ENCODE results near the gene GREB1L. TPM values are rescaled to one million over a fixed set of nuclear protein-coding genes. Genes with fewer than 3 reads are reported as not detected.

Gene GREB1L
- total and polyA plus RNA-seq, 9 of the 15 experiments (the other 6 are each of a cell fraction or from before 2014, with no cell fraction given) = 0.03 TPM; not detected in 8

DNA sequence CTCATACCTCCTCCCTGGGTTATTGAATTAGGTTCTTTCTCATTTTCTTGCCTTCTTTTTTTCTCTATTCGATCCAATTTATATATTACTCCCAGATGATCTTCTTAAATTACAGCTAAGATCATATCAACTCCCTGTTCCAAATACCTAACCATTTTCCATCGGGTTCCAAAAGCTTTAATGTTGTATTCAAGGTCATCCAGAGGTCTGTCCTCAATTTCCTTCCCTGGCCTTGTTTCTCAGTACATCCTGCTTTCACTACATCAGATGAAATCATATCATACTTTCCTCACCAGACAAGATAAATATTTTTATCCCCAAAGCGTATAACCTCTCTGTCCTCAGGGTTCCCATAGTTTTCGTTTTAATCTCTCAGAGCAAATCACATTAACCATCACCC lies 36.3 kb upstream of the GREB1L start:
- intact Hi-C loops (cut with micrococcal nuclease) (no loop called here), in situ Hi-C loops (cut with MboI) (loop anchor here (10.0 kb wide), 1 partner anchor 239 kb away; no protein-coding TSS in a partner anchor)
- Histone ChIP-seq H3K4me3 (no peak overlapping the region), H3K36me3 (ENCODE audit: control insufficient read depth, insufficient read depth, low read length) (no peaks in the 10 kb centered on the region), H4K20me1 (replicated peaks; ENCODE audit: control insufficient read depth, insufficient read depth, low read length) (no peaks in the 10 kb centered on the region; the same call in 1 of the 2 replicates), H3K27ac (ENCODE audit: extremely low read depth, low read depth, low read length) (no peak overlapping the region), H2AFZ (ENCODE audit: low read depth, low read length) (no peak overlapping the region), H3K27me3 (ENCODE audit: control insufficient read depth in 2 of 2, insufficient read depth in 2 of 2, low read length in 2 of 2) (peaks cover 4 to 7% of the 10 kb centered on the region in 2 experiments; a peak in 4 of 5 replicates), H3K79me2 (ENCODE audit: control insufficient read depth, insufficient read depth, low read length) (no peaks in the 10 kb centered on the region), H3K9ac (ENCODE audit: insufficient read depth in 1 of 2, low read depth in 2 of 2, low read length in 2 of 2) (no peak overlapping the region), H3K4me2 (ENCODE audit: insufficient read depth, low read length) (no peak overlapping the region), H3K9me3 (replicated peaks; ENCODE audit: control insufficient read depth, insufficient read depth, low read depth, low read length) (no peaks in the 10 kb centered on the region), H3K9me1 (ENCODE audit: control insufficient read depth, insufficient read depth, low read length) (no peaks in the 10 kb centered on the region), H3K4me1 (replicated peaks in 1 of 2; ENCODE audit: control insufficient read depth in 2 of 2, insufficient read depth in 2 of 2, low read length in 2 of 2) (no peaks in the 10 kb centered on the region)
- ATAC-seq (no peak), FAIRE-seq (no peak), DNase-seq (ENCODE audit: extremely low read depth in 1 of 4, low spot score in 3 of 4) (no peak)
- ChIA-PET POLR2A (no interaction called here), CTCF (ENCODE audit: low intra/inter-chr PET ratio) (no interaction called here)
- 0% methylated on average over 4 of the region's 4 CpGs for WGBS (ENCODE audit: insufficient coverage, low coverage, missing lambda C conversion rate)
- no TSS peak for BruUV-seq (replicated peaks)
- TF ChIP-seq ZFP1 (CRISPR knock-in tag; IDR thresholded peaks at IDR 0.05) (no peak), ZNF707 (CRISPR knock-in tag; conservative IDR thresholded peaks at IDR 0.05) (no peak), DDX20 (tag; IDR thresholded peaks at IDR 0.05; ENCODE audit: low read depth) (no peak), THRAP3 (IDR thresholded peaks at IDR 0.05; ENCODE audit: borderline replicate concordance) (no peak), TRIM24 (IDR thresholded peaks at IDR 0.05) (no peak), ADNP (tag; IDR thresholded peaks at IDR 0.05) (no peak), ZNF717 (CRISPR knock-in tag; IDR thresholded peaks at IDR 0.05) (no peak), SP2 (IDR thresholded peaks at IDR 0.05; ENCODE audit: extremely low read depth, low read depth, low read length, poor library complexity, severe bottlenecking) (no peak), ZC3H11A (IDR thresholded peaks at IDR 0.05; ENCODE audit: low read depth, low read length) (no peak), ZBTB1 (CRISPR knock-in tag; IDR thresholded peaks at IDR 0.05; ENCODE audit: borderline replicate concordance, low read depth) (no peak), ZZZ3 (IDR thresholded peaks at IDR 0.05) (no peak)
- TF ChIP-seq, protein P1, sequence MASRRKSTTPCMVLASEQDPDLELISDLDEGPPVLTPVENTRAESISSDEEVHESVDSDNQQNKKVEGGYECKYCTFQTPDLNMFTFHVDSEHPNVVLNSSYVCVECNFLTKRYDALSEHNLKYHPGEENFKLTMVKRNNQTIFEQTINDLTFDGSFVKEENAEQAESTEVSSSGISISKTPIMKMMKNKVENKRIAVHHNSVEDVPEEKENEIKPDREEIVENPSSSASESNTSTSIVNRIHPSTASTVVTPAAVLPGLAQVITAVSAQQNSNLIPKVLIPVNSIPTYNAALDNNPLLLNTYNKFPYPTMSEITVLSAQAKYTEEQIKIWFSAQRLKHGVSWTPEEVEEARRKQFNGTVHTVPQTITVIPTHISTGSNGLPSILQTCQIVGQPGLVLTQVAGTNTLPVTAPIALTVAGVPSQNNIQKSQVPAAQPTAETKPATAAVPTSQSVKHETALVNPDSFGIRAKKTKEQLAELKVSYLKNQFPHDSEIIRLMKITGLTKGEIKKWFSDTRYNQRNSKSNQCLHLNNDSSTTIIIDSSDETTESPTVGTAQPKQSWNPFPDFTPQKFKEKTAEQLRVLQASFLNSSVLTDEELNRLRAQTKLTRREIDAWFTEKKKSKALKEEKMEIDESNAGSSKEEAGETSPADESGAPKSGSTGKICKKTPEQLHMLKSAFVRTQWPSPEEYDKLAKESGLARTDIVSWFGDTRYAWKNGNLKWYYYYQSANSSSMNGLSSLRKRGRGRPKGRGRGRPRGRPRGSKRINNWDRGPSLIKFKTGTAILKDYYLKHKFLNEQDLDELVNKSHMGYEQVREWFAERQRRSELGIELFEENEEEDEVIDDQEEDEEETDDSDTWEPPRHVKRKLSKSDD (conservative IDR thresholded peaks at IDR 0.05; ENCODE audit: low read length) = no peak
- TF ChIP-seq, protein P2, sequence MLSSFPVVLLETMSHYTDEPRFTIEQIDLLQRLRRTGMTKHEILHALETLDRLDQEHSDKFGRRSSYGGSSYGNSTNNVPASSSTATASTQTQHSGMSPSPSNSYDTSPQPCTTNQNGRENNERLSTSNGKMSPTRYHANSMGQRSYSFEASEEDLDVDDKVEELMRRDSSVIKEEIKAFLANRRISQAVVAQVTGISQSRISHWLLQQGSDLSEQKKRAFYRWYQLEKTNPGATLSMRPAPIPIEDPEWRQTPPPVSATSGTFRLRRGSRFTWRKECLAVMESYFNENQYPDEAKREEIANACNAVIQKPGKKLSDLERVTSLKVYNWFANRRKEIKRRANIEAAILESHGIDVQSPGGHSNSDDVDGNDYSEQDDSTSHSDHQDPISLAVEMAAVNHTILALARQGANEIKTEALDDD (IDR thresholded peaks at IDR 0.05) = no peak
- TF ChIP-seq, protein P3, sequence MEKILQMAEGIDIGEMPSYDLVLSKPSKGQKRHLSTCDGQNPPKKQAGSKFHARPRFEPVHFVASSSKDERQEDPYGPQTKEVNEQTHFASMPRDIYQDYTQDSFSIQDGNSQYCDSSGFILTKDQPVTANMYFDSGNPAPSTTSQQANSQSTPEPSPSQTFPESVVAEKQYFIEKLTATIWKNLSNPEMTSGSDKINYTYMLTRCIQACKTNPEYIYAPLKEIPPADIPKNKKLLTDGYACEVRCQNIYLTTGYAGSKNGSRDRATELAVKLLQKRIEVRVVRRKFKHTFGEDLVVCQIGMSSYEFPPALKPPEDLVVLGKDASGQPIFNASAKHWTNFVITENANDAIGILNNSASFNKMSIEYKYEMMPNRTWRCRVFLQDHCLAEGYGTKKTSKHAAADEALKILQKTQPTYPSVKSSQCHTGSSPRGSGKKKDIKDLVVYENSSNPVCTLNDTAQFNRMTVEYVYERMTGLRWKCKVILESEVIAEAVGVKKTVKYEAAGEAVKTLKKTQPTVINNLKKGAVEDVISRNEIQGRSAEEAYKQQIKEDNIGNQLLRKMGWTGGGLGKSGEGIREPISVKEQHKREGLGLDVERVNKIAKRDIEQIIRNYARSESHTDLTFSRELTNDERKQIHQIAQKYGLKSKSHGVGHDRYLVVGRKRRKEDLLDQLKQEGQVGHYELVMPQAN (IDR thresholded peaks at IDR 0.05; ENCODE audit: borderline replicate concordance) = no peak
